ENCODE results near the gene DNASE2B. TPM values are rescaled to one million over a fixed set of nuclear protein-coding genes. Genes with fewer than 3 reads are reported as not detected.

The DNASE2B gene
- total RNA-seq, 1 experiment from 2014 or later = not detected

GRCh38 chr1:84452436-84452835 lies 54.2 kb downstream of the DNASE2B start:
- H2BK20ac ChIP-seq (ENCODE audit: low read depth, low read length, poor library complexity, severe bottlenecking) = no peak overlapping the region
- H3K23ac ChIP-seq (ENCODE audit: insufficient read length, low read depth, low read length) = no peak overlapping the region
- H3T11ph ChIP-seq (ENCODE audit: low read length) = no peak overlapping the region
- no peak overlapping the region for H3K9ac ChIP-seq (ENCODE audit: extremely low read depth, insufficient read length, low read length)
- H3K79me2 ChIP-seq (ENCODE audit: insufficient read depth, low read length) = no peaks in the 10 kb centered on the region
- no peaks in the 10 kb centered on the region for H4K20me1 ChIP-seq (ENCODE audit: control insufficient read depth, insufficient read depth, insufficient read length)
- H3K56ac ChIP-seq (ENCODE audit: insufficient read length, low read depth, low read length) = no peak overlapping the region
- no peak overlapping the region for H2BK12ac ChIP-seq (ENCODE audit: insufficient read length, low read depth, low read length)
- Mint-ChIP-seq H3K4me3 (no peak overlapping the region), H3K36me3 (ENCODE audit: insufficient read depth in 1 of 3, low read depth in 3 of 3) (no peaks in the 10 kb centered on the region), H3K9me3 (peaks cover 0 to 7% of the 10 kb centered on the region in 2 experiments; a peak in 2 of 5 replicates), H3K27me3 (ENCODE audit: low read depth) (peaks cover 21% of the 10 kb centered on the region), H3K4me1 (no peaks in the 10 kb centered on the region), H3K27ac (no peak overlapping the region)
- no peak overlapping the region for H3K14ac ChIP-seq (ENCODE audit: insufficient read depth, low read length)
- no peaks in the 10 kb centered on the region for H3K79me1 ChIP-seq (ENCODE audit: insufficient read depth, low read depth, low read length, poor library complexity, severe bottlenecking)
- no peak overlapping the region for H3K4ac ChIP-seq (ENCODE audit: low read depth, low read length)
- no peak overlapping the region for H2AK5ac ChIP-seq (ENCODE audit: insufficient read length, low read length)
- no peak overlapping the region for H2BK15ac ChIP-seq (ENCODE audit: low read depth, low read length)
- no peaks in the 10 kb centered on the region for H3K27me3 ChIP-seq (ENCODE audit: insufficient read depth, low read length)
- H3K18ac ChIP-seq (ENCODE audit: insufficient read length, low read depth, low read length) = no peak overlapping the region
- no peak for TF ChIP-seq CTCF (conservative IDR thresholded peaks at IDR 0.05)
- no peak overlapping the region for H2AFZ ChIP-seq (ENCODE audit: low read length)
- H4K8ac ChIP-seq (replicated peaks; ENCODE audit: insufficient read length, low read depth, low read length) = no peak overlapping the region
- no peaks in the 10 kb centered on the region for H3K4me1 ChIP-seq (ENCODE audit: insufficient read depth, low read length)
- no peak overlapping the region for H3K4me2 ChIP-seq (ENCODE audit: insufficient read depth, insufficient read length, low read length)
- H3K27ac ChIP-seq (ENCODE audit: insufficient read length, low read depth, low read length) = no peak overlapping the region
- H3K23me2 ChIP-seq (ENCODE audit: insufficient read length, low read depth, low read length, poor library complexity, severe bottlenecking) = no peaks in the 10 kb centered on the region
- H4K91ac ChIP-seq (ENCODE audit: insufficient read length, low read depth, low read length) = no peak overlapping the region
- no peak overlapping the region for H2BK120ac ChIP-seq (ENCODE audit: low read depth, low read length, poor library complexity, severe bottlenecking)
- no CpG with 5 or more reads among the region's 3 CpGs for WGBS (ENCODE audit: extremely low coverage, insufficient read length, low lambda C conversion rate)
- no peak overlapping the region for H4K5ac ChIP-seq (ENCODE audit: insufficient read length, low read depth, low read length)
- H3K9me3 ChIP-seq (ENCODE audit: control insufficient read depth, low read depth, low read length) = no peaks in the 10 kb centered on the region
- no peak for DNase-seq
- H2BK5ac ChIP-seq (ENCODE audit: insufficient read length, low read length) = no peak overlapping the region

Measured in H9 (cell line).